Stimulated activated memory B cell treated with anti-CD40 and anti-IgM and Interleukin-4, amounts not matched to agents 10 μg/mL and 1 μg/mL and 100 μg/mL, for 72 hours (primary cell): ENCODE measurements around the gene TRANK1.
"Not testable (repeated sequence)": the region's sequence is repeated elsewhere in the genome, so short reads cannot be mapped to it uniquely, and the experiment has no call there.

Experiments
- ATAC-seq: fragments of 150-1000 bp; cut with Tn5 transposase; 2 replicates; pipeline ENCODE4 v1.10.0; 2021
- H3K27ac Mint-ChIP-seq: one replicate; pipeline ENCODE4 v1.8.0; 2022; ENCODE audit warnings: mild to moderate bottlenecking, mixed read lengths
- H3K27me3 Mint-ChIP-seq: one replicate; pipeline ENCODE4 v1.8.0; 2022; ENCODE audit warnings: mixed read lengths
- H3K36me3 Mint-ChIP-seq: one replicate; pipeline ENCODE4 v1.8.0; 2022; ENCODE audit warnings: mixed read lengths
- H3K4me1 Mint-ChIP-seq: one replicate; pipeline ENCODE4 v1.8.0; 2022; ENCODE audit warnings: mixed read lengths
- H3K4me3 Mint-ChIP-seq: one replicate; pipeline ENCODE4 v1.8.0; 2022; ENCODE audit warnings: mild to moderate bottlenecking, moderate library complexity, mixed read lengths
- H3K9me3 Mint-ChIP-seq: one replicate; pipeline ENCODE4 v1.8.0; 2022; ENCODE audit warnings: mixed read lengths

TRANK1 gene

DNA sequence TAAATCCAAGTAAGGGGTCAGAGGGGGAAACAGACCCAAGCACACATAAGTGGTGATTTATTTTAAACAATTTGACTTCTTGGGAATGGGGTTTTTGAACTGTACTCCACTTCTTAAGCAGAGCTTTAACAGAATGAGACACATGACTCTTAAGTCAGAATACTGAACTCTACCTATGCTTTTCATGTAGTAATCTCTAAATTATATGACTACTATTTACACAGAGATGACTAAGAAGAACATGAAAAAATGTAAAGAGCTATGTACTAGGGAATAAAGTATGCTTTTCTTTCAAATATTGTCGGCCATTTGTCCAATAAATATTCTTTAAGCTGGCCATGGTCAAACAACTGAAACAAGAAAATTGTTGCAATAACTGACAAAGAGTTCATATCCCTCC is 35.2 kb downstream of the TRANK1 start:
- Mint-ChIP-seq H3K4me3 (no peak overlapping the region), H3K27me3 (no peaks in the 10 kb centered on the region), H3K9me3 (no peaks in the 10 kb centered on the region), H3K27ac (peak overlapping the region; percentile 86), H3K4me1 (peaks cover 56% of the 10 kb centered on the region), H3K36me3 (no peaks in the 10 kb centered on the region)
- no peak for ATAC-seq

- Mint-ChIP-seq H3K27ac (peak overlapping the region; percentile 86), H3K27me3 (no peaks in the 10 kb centered on the region), H3K4me3 (peak overlapping the region; percentile 55), H3K36me3 (no peaks in the 10 kb centered on the region), H3K9me3 (no peaks in the 10 kb centered on the region), H3K4me1 (peaks cover 61% of the 10 kb centered on the region)
- no peak for ATAC-seq
These were observed 35.7 kb downstream of the TRANK1 start for GRCh38 chr3:36909181-36909580.

DNA sequence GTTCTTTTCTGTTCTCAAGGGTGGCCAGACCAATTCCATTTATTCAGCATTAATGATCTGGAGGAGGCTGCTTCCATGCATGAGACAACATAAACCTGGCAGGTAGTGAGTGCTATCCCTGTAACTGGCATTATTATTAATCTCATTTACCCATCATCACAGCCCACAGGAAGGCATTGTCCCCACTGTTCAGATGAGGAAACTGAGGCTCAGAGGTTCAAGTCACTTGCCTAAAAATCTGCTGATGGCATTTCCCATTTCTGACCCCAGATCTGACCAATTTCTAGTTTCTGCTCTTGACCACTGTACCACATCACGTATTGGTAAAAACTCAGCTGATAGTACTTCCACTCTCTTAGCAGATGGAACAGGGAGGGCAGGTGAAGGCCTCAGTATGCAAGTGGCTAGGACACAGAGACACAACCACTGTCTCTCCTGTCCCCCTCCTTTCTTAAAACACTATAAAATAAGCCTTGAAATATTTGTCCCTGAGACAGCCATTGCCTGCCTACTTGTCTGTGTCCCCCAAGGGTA is 36.1 kb downstream of the TRANK1 start:
- no peaks in the 10 kb centered on the region for H3K27me3 Mint-ChIP-seq
- peaks cover 60% of the 10 kb centered on the region for H3K4me1 Mint-ChIP-seq
- H3K4me3 Mint-ChIP-seq = peak overlapping the region; percentile 85
- H3K36me3 Mint-ChIP-seq = no peaks in the 10 kb centered on the region
- no peak for ATAC-seq
- no peaks in the 10 kb centered on the region for H3K9me3 Mint-ChIP-seq
- H3K27ac Mint-ChIP-seq = peak overlapping the region; percentile 86

- peak; percentile 64 for ATAC-seq
- Mint-ChIP-seq H3K36me3 (no peaks in the 10 kb centered on the region), H3K4me3 (peak overlapping the region; percentile 85), H3K9me3 (no peaks in the 10 kb centered on the region), H3K27me3 (no peaks in the 10 kb centered on the region), H3K27ac (peak overlapping the region; percentile 86), H3K4me1 (peaks cover 60% of the 10 kb centered on the region)
These were observed 36.8 kb downstream of the TRANK1 start for GRCh38 chr3:36907911-36908646.

- Mint-ChIP-seq H3K27me3 (no peaks in the 10 kb centered on the region), H3K27ac (peak overlapping the region; percentile 86), H3K9me3 (no peaks in the 10 kb centered on the region), H3K4me1 (peaks cover 61% of the 10 kb centered on the region), H3K36me3 (no peaks in the 10 kb centered on the region), H3K4me3 (peak overlapping the region; percentile 65)
- no peak for ATAC-seq
These were observed 38.2 kb downstream of the TRANK1 start for GRCh38 chr3:36906504-36907149.

GRCh38 chr3:36905545-36905944 is 39.3 kb downstream of the TRANK1 start:
- H3K36me3 Mint-ChIP-seq = no peaks in the 10 kb centered on the region
- peak overlapping the region; percentile 86 for H3K27ac Mint-ChIP-seq
- ATAC-seq = no peak
- peaks cover 72% of the 10 kb centered on the region for H3K4me1 Mint-ChIP-seq
- H3K27me3 Mint-ChIP-seq = no peaks in the 10 kb centered on the region
- peak overlapping the region; percentile 21 for H3K4me3 Mint-ChIP-seq
- no peaks in the 10 kb centered on the region for H3K9me3 Mint-ChIP-seq

- ATAC-seq = peak; percentile 25
- H3K9me3 Mint-ChIP-seq = no peaks in the 10 kb centered on the region
- H3K36me3 Mint-ChIP-seq = peaks cover 4% of the 10 kb centered on the region
- peak overlapping the region; percentile 74 for H3K4me3 Mint-ChIP-seq
- H3K27me3 Mint-ChIP-seq = no peaks in the 10 kb centered on the region
- H3K27ac Mint-ChIP-seq = peak overlapping the region; percentile 86
- peaks cover 81% of the 10 kb centered on the region for H3K4me1 Mint-ChIP-seq
These were observed 40.2 kb downstream of the TRANK1 start for GRCh38 chr3:36904641-36905040.

DNA sequence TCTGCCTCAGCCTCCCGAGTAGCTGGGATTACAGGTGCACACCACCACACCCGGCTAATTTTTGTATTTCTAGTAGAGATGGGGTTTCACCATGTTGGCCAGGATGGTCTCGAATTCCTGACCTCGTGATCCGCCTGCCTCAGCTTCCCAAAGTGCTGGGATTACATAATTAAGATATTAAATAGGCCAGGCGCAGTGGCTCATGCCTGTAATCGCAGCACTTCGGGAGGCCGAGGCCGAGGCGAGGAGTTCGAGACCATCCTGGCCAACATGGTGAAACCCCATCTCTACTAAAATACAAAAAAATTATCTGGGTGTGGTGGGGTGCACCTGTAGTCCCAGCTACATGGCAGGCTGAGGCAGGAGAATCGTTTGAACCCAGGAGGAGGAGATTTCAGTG is 40.8 kb downstream of the TRANK1 start:
- not testable (repeated sequence) for H3K4me3 Mint-ChIP-seq, H3K9me3 Mint-ChIP-seq, ATAC-seq, H3K27me3 Mint-ChIP-seq
- H3K36me3 Mint-ChIP-seq = peaks cover 10% of the 10 kb centered on the region
- peaks cover 78% of the 10 kb centered on the region for H3K4me1 Mint-ChIP-seq
- peak overlapping the region; percentile 86 for H3K27ac Mint-ChIP-seq

GRCh38 chr3:36903119-36903882 is 41.6 kb downstream of the TRANK1 start:
- H3K27me3 Mint-ChIP-seq = no peaks in the 10 kb centered on the region
- peak; percentile 59 for ATAC-seq
- peaks cover 77% of the 10 kb centered on the region for H3K4me1 Mint-ChIP-seq
- peaks cover 18% of the 10 kb centered on the region for H3K36me3 Mint-ChIP-seq
- H3K9me3 Mint-ChIP-seq = no peaks in the 10 kb centered on the region
- peak overlapping the region; percentile 79 for H3K27ac Mint-ChIP-seq
- H3K4me3 Mint-ChIP-seq = peak overlapping the region; percentile 49

GRCh38 chr3:36901588-36901987 is 43.3 kb downstream of the TRANK1 start:
- no peaks in the 10 kb centered on the region for H3K9me3 Mint-ChIP-seq
- peak overlapping the region; percentile 79 for H3K27ac Mint-ChIP-seq
- H3K4me1 Mint-ChIP-seq = peaks cover 87% of the 10 kb centered on the region
- peak overlapping the region; percentile 58 for H3K4me3 Mint-ChIP-seq
- H3K36me3 Mint-ChIP-seq = peaks cover 30% of the 10 kb centered on the region
- ATAC-seq = no peak
- H3K27me3 Mint-ChIP-seq = no peaks in the 10 kb centered on the region

DNA sequence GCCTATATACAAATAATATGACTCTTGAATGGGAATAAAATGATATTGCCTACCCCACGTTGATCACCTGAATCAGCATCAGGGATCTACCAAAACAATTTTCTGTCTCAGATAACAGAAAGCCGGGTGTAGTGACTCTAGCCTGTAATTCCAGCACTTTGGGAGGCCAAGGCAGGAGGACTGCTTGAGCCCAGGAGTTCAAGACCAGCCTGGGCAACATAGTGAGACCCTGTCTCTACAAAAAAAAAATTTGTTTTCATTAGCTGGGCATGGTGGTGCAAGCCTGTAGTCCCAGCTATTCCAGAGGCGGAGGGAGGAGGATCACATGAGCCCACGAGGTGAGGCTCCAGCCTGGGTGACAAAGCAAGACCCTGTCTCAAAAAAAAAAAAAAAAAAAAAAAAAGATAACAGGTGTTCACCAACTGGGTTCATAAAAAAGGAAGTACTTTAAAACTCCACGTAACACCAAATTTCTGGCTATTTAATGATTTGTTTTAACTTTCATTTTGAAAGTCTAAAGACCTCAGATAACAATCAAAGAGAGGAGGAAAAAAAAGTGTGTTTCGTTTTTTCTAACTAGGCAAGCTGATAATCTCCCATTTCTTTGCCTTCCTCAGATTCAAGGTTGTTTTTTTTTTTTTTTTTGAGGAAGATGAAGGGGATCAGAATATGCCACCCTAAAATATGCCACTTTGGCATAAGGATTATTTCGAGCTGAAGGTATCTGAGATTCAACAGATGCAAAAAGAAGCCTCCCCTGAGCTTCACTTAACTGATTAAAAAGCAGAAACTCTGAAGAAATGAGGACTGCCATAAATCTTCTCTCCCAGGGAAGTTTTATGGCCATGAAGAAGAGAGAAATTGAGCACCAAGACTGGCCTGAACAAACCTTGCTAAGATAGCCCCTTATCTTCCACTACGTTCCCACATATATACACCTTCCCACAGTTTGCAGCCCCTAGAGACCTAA is 44.1 kb downstream of the TRANK1 start:
- no peaks in the 10 kb centered on the region for H3K27me3 Mint-ChIP-seq
- H3K4me1 Mint-ChIP-seq = peaks cover 82% of the 10 kb centered on the region
- peak; percentile 36 for ATAC-seq
- H3K27ac Mint-ChIP-seq = peak overlapping the region; percentile 79
- peaks cover 30% of the 10 kb centered on the region for H3K36me3 Mint-ChIP-seq
- peak overlapping the region; percentile 58 for H3K4me3 Mint-ChIP-seq
- no peaks in the 10 kb centered on the region for H3K9me3 Mint-ChIP-seq

GRCh38 chr3:36895496-36896409 is 49.1 kb downstream of the TRANK1 start:
- Mint-ChIP-seq H3K9me3 (no peaks in the 10 kb centered on the region), H3K4me1 (peaks cover 82% of the 10 kb centered on the region), H3K27me3 (no peaks in the 10 kb centered on the region), H3K27ac (peak overlapping the region; percentile 90), H3K4me3 (no peak overlapping the region), H3K36me3 (peaks cover 41% of the 10 kb centered on the region)
- no peak for ATAC-seq

- Mint-ChIP-seq H3K27ac (peak overlapping the region; percentile 90), H3K4me3 (peak overlapping the region; percentile 13), H3K9me3 (no peaks in the 10 kb centered on the region), H3K27me3 (no peaks in the 10 kb centered on the region), H3K4me1 (peaks cover 82% of the 10 kb centered on the region), H3K36me3 (peaks cover 44% of the 10 kb centered on the region)
- peak; percentile 46 for ATAC-seq
These were observed 49.9 kb downstream of the TRANK1 start for GRCh38 chr3:36894914-36895313.
